ENCODE data around the gene ACY1. TPM values are rescaled to one million over a fixed set of nuclear protein-coding genes. Genes with fewer than 3 reads are reported as not detected.

Gene ACY1
- total and polyA plus RNA-seq, 7 experiments from 2014 or later, result 7.8 to 28.3 (median 12.4) TPM

- ATAC-seq (no peak), DNase-seq (no peak)
- Histone ChIP-seq H3K36me3 (ENCODE audit: control insufficient read depth in 2 of 3, insufficient read depth in 3 of 3, low read length in 3 of 3) (peaks cover 0 to 3% (median 0%) of the 10 kb centered on the region in 3 experiments), H3K27me3 (ENCODE audit: control insufficient read depth in 2 of 2, insufficient read depth in 2 of 2, low read length in 2 of 2) (peaks cover 0 to 4% of the 10 kb centered on the region in 2 donors), H3K27ac (ENCODE audit: low read depth, low read length) (no peak overlapping the region), H3K4me1 (ENCODE audit: control insufficient read depth in 2 of 2, insufficient read depth in 2 of 2, low read length in 2 of 2) (peaks cover 3 to 6% of the 10 kb centered on the region in 2 donors), H3K4me3 (ENCODE audit: low read length) (no peak overlapping the region), H3K9me3 (ENCODE audit: control insufficient read depth in 2 of 3, low read length in 3 of 3) (no peaks in the 10 kb centered on the region)
- H3K27ac Mint-ChIP-seq, result no peak overlapping the region
- peaks cover 0 to 11% (median 4%) of the 10 kb centered on the region in 5 donors for H3K36me3 Mint-ChIP-seq
- ChIA-PET POLR2A (interaction anchor here (0.9 to 1.8 kb wide), 2 partner anchors 12 to 34 kb away, joined by 3 to 5 read pairs; partner anchors contain the start of genes ABHD14B and RPL29), CTCF (no interaction called here)
- intact Hi-C loops (cut with micrococcal nuclease), result no loop called here
- H3K9me3 Mint-ChIP-seq, result no peaks in the 10 kb centered on the region
- H3K27me3 Mint-ChIP-seq, result peaks cover 0 to 12% (median 0%) of the 10 kb centered on the region in 5 donors
- no peak overlapping the region for H3K4me3 Mint-ChIP-seq
- H3K4me1 Mint-ChIP-seq, result peaks cover 11 to 21% (median 18%) of the 10 kb centered on the region in 7 donors
These were observed 21.4 kb upstream of the ACY1 start for GRCh38 chr3:51961602-51962569.

DNA sequence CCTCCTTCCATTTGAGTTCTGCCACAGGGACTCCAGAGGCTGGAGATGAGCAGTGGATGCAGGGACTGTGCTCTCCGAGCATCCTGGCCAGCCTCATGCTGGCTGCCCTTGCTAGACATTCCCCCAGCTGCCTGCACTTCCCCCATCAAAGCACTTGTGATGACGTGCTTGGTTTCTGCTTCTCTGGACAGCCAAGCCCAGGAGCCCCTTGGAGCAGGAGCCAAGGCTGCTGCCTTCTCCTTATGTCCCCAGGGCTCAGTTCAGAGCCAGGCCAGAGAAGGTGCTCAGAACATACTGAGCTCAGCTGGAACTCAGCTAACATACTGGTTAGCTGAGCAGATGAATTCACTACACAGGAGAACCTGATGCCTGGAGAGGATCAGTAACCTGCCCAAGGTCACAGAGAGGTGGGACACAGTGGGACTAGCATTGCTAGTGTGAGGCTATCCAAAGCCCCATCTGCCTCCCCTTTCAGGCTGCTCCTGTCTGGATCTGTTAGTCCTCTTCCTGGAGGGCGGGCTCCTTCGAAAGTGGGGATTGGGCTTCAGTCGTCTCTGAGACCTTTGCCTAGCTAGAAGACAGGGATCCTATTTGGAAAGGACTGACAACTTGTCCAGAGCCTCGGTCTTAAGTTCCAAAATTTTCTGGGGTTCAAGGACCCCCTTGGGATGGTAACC, 20.3 kb upstream of the ACY1 start:
- Histone ChIP-seq H3K4me3 (ENCODE audit: low read length) (no peak overlapping the region), H3K27me3 (ENCODE audit: control insufficient read depth in 2 of 2, insufficient read depth in 2 of 2, low read length in 2 of 2) (no peaks in the 10 kb centered on the region), H3K27ac (ENCODE audit: low read depth, low read length) (no peak overlapping the region), H3K9me3 (ENCODE audit: control insufficient read depth in 2 of 3, low read length in 3 of 3) (no peaks in the 10 kb centered on the region), H3K4me1 (ENCODE audit: control insufficient read depth in 2 of 2, insufficient read depth in 2 of 2, low read length in 2 of 2) (peaks cover 7% of the 10 kb centered on the region in 2 donors), H3K36me3 (ENCODE audit: control insufficient read depth in 2 of 3, insufficient read depth in 3 of 3, low read length in 3 of 3) (peaks cover 0 to 3% (median 0%) of the 10 kb centered on the region in 3 experiments)
- Mint-ChIP-seq H3K27ac (no peak overlapping the region), H3K9me3 (no peaks in the 10 kb centered on the region), H3K4me3 (no peak overlapping the region), H3K4me1 (peaks cover 11 to 21% (median 18%) of the 10 kb centered on the region in 7 donors), H3K27me3 (peaks cover 0 to 10% (median 0%) of the 10 kb centered on the region in 5 donors), H3K36me3 (peaks cover 0 to 11% (median 4%) of the 10 kb centered on the region in 5 donors)
- intact Hi-C loops (cut with micrococcal nuclease), result no loop called here
- ATAC-seq, result no peak
- no peak for DNase-seq
- ChIA-PET POLR2A (interaction anchor here (0.9 to 1.8 kb wide), 2 partner anchors 11 to 33 kb away, joined by 3 to 5 read pairs; partner anchors contain the start of genes ABHD14B and RPL29), CTCF (interaction anchor here (0.5 kb wide), 2 partner anchors 184 to 371 kb away, joined by 4 to 9 read pairs; no protein-coding TSS in a partner anchor)

- Mint-ChIP-seq H3K27ac (no peak overlapping the region), H3K4me3 (no peak overlapping the region), H3K4me1 (peaks cover 15 to 28% (median 23%) of the 10 kb centered on the region in 7 donors), H3K9me3 (no peaks in the 10 kb centered on the region), H3K36me3 (peaks cover 0 to 6% (median 0%) of the 10 kb centered on the region in 5 donors), H3K27me3 (peaks cover 0 to 10% (median 0%) of the 10 kb centered on the region in 5 donors)
- CTCF ChIA-PET, result no interaction called here
- Histone ChIP-seq H3K27me3 (ENCODE audit: control insufficient read depth in 2 of 2, insufficient read depth in 2 of 2, low read length in 2 of 2) (no peaks in the 10 kb centered on the region), H3K27ac (ENCODE audit: low read depth, low read length) (no peak overlapping the region), H3K9me3 (ENCODE audit: control insufficient read depth in 2 of 3, low read length in 3 of 3) (no peaks in the 10 kb centered on the region), H3K4me3 (ENCODE audit: low read length) (no peak overlapping the region), H3K36me3 (ENCODE audit: control insufficient read depth in 2 of 3, insufficient read depth in 3 of 3, low read length in 3 of 3) (peaks cover 0 to 1% (median 0%) of the 10 kb centered on the region in 3 experiments), H3K4me1 (ENCODE audit: control insufficient read depth in 2 of 2, insufficient read depth in 2 of 2, low read length in 2 of 2) (peaks cover 7 to 9% of the 10 kb centered on the region in 2 donors)
- intact Hi-C loops (cut with micrococcal nuclease), result no loop called here
- DNase-seq (no peak), ATAC-seq (no peak)
- POLR2A ChIA-PET, result no interaction called here
These were observed 19.3 kb upstream of the ACY1 start for GRCh38 chr3:51963951-51964451.

DNA sequence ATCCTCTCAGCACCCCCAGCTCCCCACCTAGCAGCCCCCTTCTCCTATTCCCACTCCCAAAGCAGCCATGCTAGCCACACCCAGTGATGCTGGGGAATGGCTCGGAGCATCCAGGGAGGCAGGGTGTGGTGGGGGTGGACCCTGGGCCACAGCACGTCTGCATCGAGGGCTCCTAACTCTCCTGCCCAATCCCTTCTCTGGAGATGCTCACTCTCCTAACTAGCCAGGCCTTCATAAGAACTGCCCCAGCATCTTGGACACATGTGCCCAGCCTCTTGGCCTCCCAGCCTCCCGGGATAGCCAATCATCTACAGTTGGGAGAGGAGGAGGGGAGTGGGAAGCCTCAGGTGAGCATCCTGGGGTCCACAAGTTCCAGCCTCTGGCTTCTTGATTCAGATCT, 18.8 kb upstream of the ACY1 start:
- H3K4me3 ChIP-seq (ENCODE audit: low read length), result no peak overlapping the region
- peaks cover 18 to 31% (median 24%) of the 10 kb centered on the region in 7 donors for H3K4me1 Mint-ChIP-seq
- peaks cover 0 to 10% (median 0%) of the 10 kb centered on the region in 5 donors for H3K27me3 Mint-ChIP-seq
- intact Hi-C loops (cut with micrococcal nuclease), result no loop called here
- ChIA-PET CTCF (interaction anchor here (0.8 kb wide), 1 partner anchor 9 kb away, joined by 4 read pairs; the partner anchor contains the start of gene ABHD14B), POLR2A (interaction anchor here (1.0 to 1.4 kb wide), 3 partner anchors 9 to 15 kb away, joined by 3 to 6 read pairs (median 3); partner anchors contain the start of gene ABHD14B)
- peak overlapping the region in 1 of 10 donors; percentile 27 for H3K4me3 Mint-ChIP-seq
- no peak overlapping the region for H3K27ac ChIP-seq (ENCODE audit: low read depth, low read length)
- no peak for ATAC-seq
- H3K4me1 ChIP-seq (ENCODE audit: control insufficient read depth in 2 of 2, insufficient read depth in 2 of 2, low read length in 2 of 2), result peaks cover 7 to 9% of the 10 kb centered on the region in 2 donors
- no peak overlapping the region for H3K27ac Mint-ChIP-seq
- no peaks in the 10 kb centered on the region for H3K27me3 ChIP-seq (ENCODE audit: control insufficient read depth in 2 of 2, insufficient read depth in 2 of 2, low read length in 2 of 2)
- DNase-seq, result no peak
- H3K9me3 Mint-ChIP-seq, result no peaks in the 10 kb centered on the region
- H3K36me3 ChIP-seq (ENCODE audit: control insufficient read depth in 2 of 3, insufficient read depth in 3 of 3, low read length in 3 of 3), result no peaks in the 10 kb centered on the region
- H3K36me3 Mint-ChIP-seq, result peaks cover 0 to 6% (median 0%) of the 10 kb centered on the region in 5 donors
- H3K9me3 ChIP-seq (ENCODE audit: control insufficient read depth in 2 of 3, low read length in 3 of 3), result no peaks in the 10 kb centered on the region

- peaks cover 0 to 3% (median 0%) of the 10 kb centered on the region in 5 donors for H3K36me3 Mint-ChIP-seq
- H3K4me1 Mint-ChIP-seq, result peaks cover 18 to 39% (median 24%) of the 10 kb centered on the region in 7 donors
- ATAC-seq (no peak), DNase-seq (no peak)
- H3K9me3 Mint-ChIP-seq, result no peaks in the 10 kb centered on the region
- peaks cover 0 to 10% (median 0%) of the 10 kb centered on the region in 5 donors for H3K27me3 Mint-ChIP-seq
- H3K36me3 ChIP-seq (ENCODE audit: control insufficient read depth in 2 of 3, insufficient read depth in 3 of 3, low read length in 3 of 3), result no peaks in the 10 kb centered on the region
- H3K27ac ChIP-seq (ENCODE audit: low read depth, low read length), result no peak overlapping the region
- peaks cover 7 to 9% of the 10 kb centered on the region in 2 donors for H3K4me1 ChIP-seq (ENCODE audit: control insufficient read depth in 2 of 2, insufficient read depth in 2 of 2, low read length in 2 of 2)
- no peaks in the 10 kb centered on the region for H3K27me3 ChIP-seq (ENCODE audit: control insufficient read depth in 2 of 2, insufficient read depth in 2 of 2, low read length in 2 of 2)
- H3K4me3 Mint-ChIP-seq, result peak overlapping the region; percentile 74 to 95 (median 82)
- intact Hi-C loops (cut with micrococcal nuclease), result no loop called here
- H3K4me3 ChIP-seq (ENCODE audit: low read length), result no peak overlapping the region
- no peaks in the 10 kb centered on the region for H3K9me3 ChIP-seq (ENCODE audit: control insufficient read depth in 2 of 3, low read length in 3 of 3)
- ChIA-PET CTCF (no interaction called here), POLR2A (interaction anchor here (1.1 to 3.6 kb wide), 5 partner anchors 8 to 24 kb away, joined by 3 to 16 read pairs (median 6); partner anchors contain the start of genes ABHD14A, ABHD14B, ACY1 and PARP3)
- peak overlapping the region in 6 of 9 donors; percentile 9 to 79 (median 72) for H3K27ac Mint-ChIP-seq
These were observed 17.3 kb upstream of the ACY1 start for GRCh38 chr3:51966016-51966415.

DNA sequence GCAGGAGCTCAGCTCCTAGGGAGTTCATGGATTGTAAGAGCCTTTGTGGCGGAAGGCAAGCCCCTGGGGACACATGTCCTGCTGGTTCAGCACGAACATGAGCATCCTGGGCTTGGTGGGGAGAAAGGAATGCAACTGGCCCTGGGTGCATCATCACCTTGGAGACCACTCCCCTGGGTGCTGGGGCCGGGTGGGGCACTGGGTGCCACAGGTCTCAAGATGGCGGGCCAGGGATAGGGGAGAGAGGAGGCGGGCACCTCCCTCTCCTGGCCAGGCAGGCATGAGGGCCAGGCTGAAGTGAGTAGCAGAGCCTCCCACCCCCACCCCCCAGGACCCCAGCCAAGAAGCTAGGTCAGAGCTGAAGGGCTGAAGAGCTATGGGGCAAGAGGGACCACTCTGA, 16.8 kb upstream of the ACY1 start:
- CTCF ChIA-PET, result no interaction called here
- Mint-ChIP-seq H3K4me1 (peaks cover 21 to 43% (median 24%) of the 10 kb centered on the region in 7 donors), H3K36me3 (peaks cover 0 to 3% (median 0%) of the 10 kb centered on the region in 5 donors), H3K4me3 (peak overlapping the region; percentile 77 to 95 (median 84)), H3K27me3 (peaks cover 0 to 10% (median 0%) of the 10 kb centered on the region in 5 donors), H3K9me3 (no peaks in the 10 kb centered on the region), H3K27ac (peak overlapping the region in 8 of 9 donors; percentile 36 to 80 (median 66))
- ATAC-seq (no peak), DNase-seq (no peak)
- Histone ChIP-seq H3K4me3 (ENCODE audit: low read length) (peak overlapping the region; percentile 70), H3K36me3 (ENCODE audit: control insufficient read depth in 2 of 3, insufficient read depth in 3 of 3, low read length in 3 of 3) (no peaks in the 10 kb centered on the region), H3K27me3 (ENCODE audit: control insufficient read depth in 2 of 2, insufficient read depth in 2 of 2, low read length in 2 of 2) (no peaks in the 10 kb centered on the region), H3K27ac (ENCODE audit: low read depth, low read length) (peak overlapping the region; percentile 75), H3K4me1 (ENCODE audit: control insufficient read depth in 2 of 2, insufficient read depth in 2 of 2, low read length in 2 of 2) (peaks cover 7 to 9% of the 10 kb centered on the region in 2 donors), H3K9me3 (ENCODE audit: control insufficient read depth in 2 of 3, low read length in 3 of 3) (no peaks in the 10 kb centered on the region)
- POLR2A ChIA-PET, result interaction anchor here (0.9 to 3.6 kb wide), 5 partner anchors 9 to 35 kb away, joined by 3 to 16 read pairs (median 5); partner anchors contain the start of genes ABHD14A, ACY1, PARP3 and RRP9
- intact Hi-C loops (cut with micrococcal nuclease), result no loop called here

Measured in naive thymus-derived CD4-positive, alpha-beta T cell (primary cell).